Hematopoietic multipotent progenitor cell treated with erythropoietin and hydrocortisone succinate and interleukin-3 and kit ligand, for 6 days (in vitro differentiated cells): Measurements from ENCODE around the gene BTLA.
"Not testable (repeated sequence)": the region's sequence is repeated elsewhere in the genome, so short reads cannot be mapped to it uniquely, and the experiment has no call there.

ENCODE experiments used
- DNase-seq: peaks from one replicate; pipeline ENCODE4 v3.0.0-alpha.2; 2015

Gene BTLA

DNA sequence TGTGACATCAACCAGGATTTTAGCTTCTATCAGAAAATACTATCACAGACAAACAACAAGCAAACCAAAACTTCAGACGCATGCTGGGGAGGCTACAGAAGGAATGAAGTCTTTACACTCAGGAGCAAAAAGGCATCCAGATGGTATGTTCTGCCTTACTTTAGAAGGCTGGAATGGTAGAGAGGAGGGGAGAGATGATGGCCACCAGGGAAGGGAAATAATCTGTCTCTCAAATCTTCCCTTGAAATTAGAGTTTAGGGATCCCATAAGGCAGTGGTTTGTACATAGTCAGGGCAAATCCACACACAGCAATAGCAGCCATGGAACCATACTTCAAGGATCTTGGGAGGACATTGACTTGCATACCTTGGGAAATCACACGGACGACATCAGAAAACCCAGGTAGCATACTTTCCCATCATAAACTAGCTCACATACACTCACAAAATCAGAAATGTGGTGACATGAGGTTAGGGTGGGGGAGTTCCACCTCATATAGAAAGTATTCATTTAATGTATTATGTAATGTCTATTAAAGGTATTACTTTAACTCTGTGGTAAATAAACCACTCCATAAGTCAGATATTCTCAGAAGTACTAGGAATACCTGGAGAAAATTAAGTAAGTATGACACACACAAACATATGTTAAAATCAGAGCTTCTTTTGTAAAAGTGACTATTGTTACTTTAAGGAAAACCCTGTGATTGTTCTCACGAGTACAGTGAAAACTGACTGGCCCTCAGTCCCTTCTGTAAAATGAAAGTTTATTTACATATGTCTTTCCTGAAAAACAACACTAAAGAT lies 9.4 kb downstream of the BTLA start:
- DNase-seq, result no peak

DNA sequence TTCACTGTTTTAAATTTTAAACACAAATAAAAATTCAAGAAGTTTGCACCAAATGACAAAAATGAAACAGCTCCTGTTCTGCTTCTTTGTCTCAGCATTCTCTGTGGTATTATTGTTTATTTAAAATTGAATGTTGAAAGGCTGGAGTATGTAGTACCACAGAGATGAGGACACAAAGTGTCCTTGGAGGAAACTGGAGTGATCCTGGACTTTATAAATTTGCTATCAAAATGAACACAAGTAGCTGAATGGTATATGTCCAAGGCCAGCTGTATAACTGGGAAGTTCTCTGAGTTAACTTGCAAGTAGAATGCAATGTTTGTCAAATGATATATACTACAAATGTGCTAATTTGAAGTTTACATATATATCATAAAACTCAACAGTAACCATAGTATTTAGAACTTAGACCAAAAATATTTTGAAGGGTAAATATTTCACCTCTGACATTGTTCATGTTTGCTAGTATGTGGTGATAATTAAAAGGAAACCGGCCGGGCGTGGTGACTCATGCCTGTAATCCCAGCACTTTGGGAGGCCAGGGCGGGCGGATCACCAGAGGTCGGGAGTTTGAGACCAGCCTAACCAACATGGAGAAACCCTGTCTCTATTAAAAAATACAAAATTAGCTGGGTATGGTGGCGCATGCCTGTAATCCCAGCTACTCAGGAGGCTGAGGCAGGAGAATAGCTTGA lies 12.3 kb downstream of the BTLA start:
- DNase-seq, result no peak

DNA sequence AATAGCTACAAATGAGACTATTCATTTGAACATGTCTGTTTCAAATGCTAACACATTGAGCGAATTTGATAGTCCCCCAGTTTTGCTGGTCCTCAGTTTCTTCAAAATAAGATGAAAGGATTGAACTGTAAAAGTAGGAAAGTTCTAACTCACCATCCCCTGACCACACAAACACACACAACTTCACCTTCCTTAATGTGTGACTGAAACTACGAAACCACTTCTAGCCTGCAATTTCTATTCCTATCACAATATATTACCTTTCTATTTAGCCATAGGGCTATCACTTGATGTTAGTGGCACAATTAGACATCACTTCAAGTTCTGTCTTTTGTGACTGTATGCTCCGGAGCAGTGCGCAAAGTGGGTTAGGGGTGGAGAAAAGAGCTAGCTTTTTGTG lies 14.9 kb downstream of the BTLA start:
- DNase-seq, result no peak

DNA sequence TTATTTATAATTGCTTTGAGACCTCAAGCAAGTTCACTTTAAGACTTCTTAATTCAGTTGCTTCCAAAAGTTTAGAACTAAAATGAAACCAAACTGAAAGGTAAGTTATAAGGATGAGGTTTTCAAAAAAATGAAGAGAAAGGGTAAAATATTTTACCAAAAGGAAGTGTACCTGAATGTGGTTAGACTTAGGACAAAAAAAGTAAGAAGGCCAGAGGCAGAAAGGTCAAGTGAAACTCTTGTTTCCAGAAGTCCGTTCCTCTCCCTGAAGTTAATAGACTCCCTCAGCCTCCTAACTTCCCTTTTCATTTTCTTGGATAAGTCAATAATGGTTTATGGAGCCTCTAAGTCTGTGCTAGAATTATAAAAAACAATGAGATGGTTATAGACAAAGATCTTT lies 16.6 kb downstream of the BTLA start:
- DNase-seq, result no peak

DNA sequence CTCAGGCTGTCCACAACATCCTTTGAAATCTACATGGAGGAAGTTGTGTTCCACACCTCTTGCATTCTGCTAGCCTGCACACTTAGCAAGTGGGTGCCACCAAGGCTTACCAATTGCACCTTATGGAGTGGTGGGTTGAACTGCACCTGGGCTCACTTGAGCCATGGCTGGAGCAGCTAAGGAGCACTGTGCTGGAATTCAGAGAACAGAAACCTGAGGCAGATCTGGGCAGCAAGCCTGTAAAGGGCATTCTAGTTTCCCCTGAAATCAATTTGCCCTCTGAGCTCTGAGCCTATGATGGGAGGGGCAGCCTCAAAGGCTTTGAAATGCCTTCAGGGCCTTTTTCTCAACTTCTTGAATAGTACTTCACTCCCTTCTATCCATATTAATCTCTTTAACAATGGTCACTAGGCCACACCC lies 18.0 kb downstream of the BTLA start:
- DNase-seq, result no peak

DNA sequence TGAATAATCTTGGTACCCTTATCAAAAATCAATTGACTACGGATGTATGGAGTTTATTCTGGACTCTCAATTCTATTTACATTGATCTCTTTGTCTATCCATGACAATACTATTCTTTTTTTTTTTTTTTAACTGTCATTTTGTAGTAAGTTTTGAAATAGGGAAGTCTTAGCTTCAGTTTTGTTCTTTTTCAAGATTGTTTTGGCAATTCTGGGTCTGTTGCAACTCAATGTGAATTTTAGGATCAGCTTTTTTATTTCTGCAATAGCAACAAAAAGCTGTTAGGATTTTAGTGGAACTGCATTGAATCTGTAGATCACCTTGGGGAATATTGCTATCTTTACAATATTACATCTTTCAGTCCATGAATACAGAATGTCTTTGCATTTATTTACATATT lies 21.4 kb downstream of the BTLA start:
- peak; percentile 23 for DNase-seq

DNA sequence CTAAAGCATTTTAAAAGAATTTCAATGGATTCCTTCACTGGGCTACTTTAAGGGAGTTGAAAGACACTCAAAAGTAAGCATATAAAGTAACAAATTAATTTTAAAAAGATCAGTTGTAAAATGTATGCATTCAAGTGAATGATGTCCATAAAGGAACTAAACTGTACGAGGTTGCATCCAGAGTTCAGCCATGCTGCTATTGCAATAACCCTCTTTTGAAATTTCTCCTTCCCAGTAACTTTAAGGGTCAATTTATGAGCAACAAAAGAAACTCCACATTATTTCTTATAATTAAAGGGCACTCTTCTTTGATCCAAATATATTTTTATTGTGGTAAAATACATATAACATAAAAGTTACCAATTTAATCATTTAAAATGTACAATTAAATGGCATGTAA lies 22.9 kb downstream of the BTLA start:
- DNase-seq, result no peak

DNA sequence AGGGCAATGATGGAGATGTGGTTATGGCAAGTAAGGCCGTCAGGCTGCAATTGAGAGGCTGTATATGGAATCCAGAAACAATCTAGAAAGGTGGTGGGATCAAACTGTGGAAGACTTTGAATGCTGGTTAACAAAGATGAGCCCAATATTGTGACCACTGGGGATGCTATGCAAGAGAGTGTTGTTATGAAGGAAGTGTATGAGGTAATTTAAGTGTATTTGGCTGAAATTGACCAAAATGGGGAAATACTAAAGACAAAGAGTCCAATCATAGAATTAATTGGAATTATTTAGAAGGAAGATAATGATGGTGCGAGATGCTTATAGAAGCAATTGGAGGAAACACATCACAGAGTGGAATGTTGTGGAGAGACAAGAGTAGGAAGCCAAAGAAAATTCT lies 24.5 kb downstream of the BTLA start:
- no peak for DNase-seq

DNA sequence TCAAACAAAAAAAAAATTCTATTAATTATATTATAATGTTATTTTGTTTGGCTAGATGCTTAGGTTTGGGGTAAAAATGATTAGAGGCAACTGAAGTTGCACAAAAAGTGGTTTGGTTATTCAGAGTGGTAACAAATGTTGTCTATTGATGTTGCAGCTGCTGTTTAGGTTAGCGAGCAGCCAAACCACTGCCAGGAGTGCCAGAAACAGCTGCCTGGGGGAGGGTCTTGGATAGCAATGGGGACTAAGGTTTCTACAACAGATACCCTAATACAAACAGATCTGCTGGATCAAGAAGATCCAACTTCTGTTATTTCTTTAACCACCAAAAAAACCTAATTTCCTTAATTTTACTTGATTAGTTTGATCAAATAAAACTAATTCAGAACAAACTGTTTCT lies 26.6 kb downstream of the BTLA start:
- DNase-seq, result no peak

GRCh38 chr3:112471596-112472325 lies 27.5 kb downstream of the BTLA start:
- no peak for DNase-seq

DNA sequence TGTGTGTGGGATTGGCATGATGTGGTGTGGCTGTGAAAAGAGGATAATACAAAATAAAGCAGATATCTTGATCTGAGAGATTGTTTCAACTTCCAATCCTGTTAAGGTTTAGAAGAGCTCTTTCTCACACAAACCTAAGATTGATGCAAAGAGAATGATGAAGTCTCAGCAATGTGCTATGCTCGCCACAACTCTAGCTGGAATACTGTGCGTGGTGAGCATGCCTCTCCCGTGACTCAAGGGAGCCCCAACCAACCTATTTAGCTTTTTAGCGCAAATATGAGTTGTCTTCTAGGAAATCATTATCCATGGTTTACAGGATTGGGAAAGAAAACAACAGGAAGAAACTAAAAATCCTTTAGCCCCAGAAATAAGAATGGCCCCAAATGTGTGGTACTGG lies 28.5 kb downstream of the BTLA start:
- no peak for DNase-seq

DNA sequence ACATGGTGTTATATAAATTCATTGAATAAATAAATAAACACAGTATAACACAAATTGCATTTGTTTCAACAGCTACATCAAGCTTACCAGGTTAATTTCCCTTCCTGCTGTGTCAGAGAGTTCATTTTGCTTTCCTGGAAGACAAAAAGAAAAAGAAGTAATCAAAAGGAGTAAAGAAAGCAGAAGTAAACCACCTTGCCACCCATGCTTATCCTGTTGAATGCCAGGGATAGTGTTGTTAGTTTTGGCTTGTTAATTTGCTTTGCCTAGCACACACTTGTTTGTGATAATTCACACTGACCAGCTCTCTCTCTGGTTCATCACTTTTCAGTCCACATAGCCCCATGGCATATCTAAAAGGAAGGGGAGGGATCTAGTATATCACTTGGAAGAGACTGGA lies 29.6 kb downstream of the BTLA start:
- no peak for DNase-seq

DNA sequence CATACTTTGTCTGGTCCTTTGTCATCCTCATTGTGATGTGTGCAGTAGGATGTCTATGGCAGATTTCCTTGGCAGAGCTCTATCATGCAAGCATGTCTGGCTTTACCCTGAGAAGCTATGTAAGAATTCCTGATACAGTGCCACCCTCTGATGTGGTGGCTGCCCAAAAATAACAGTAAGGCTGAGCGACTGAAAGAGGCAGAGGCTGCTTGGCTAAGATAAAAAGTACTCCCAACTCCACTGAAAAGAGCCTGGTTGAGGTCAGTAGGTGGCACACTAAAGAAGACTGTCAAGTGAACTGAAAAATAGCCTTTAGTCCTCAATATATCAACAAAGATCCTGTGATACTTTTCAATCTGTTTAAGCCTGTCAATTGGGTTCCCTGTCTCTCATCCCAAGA lies 31.7 kb downstream of the BTLA start:
- peak; percentile 27 for DNase-seq

- no peak for DNase-seq
These were observed 33.3 kb downstream of the BTLA start for GRCh38 chr3:112466020-112466419.

DNA sequence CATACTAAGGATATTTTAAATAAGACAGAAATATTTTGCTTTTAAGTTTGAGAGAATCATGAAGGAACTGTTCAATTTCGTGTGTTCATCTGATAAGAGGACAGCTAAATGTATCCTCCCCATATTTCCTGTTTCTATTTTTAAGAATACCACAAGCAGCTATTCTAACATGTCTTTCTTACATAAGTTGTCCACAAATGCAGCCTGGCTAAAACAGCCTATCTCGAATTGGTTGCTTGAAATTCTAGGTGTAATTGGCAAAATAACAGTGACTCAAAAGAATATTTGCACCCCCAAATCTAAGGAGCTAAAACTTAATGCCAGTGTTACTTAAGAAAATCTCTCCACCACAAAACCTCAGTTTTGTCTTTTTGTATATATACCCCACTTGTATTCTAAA lies 35.0 kb downstream of the BTLA start:
- peak; percentile 65 for DNase-seq

- DNase-seq, result no peak
These were observed 36.0 kb downstream of the BTLA start for GRCh38 chr3:112463250-112463649.

GRCh38 chr3:112461787-112462186 lies 37.5 kb downstream of the BTLA start:
- DNase-seq, result not testable (repeated sequence)

GRCh38 chr3:112460519-112461195 lies 38.6 kb downstream of the BTLA start:
- DNase-seq, result no peak

DNA sequence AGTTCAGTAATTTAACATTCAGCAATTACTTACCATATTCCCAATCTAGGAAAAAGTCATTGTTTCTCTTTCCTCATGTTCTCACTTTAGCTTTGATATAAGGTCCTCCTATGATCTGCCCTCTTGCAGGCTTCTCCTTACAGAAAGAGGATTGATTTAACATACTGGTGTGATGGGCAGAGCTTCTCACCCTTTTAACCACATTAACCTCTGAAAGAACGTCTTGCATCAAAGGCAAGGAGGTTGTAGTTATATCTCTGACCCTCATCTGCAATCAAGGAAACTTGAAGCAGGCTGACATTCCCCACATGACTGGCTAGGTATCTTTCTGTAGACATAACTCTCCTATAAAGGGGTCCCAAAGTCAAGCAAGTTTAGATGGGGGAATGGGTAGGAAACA lies 39.5 kb downstream of the BTLA start:
- DNase-seq, result peak; percentile 38

GRCh38 chr3:112456147-112456546 lies 43.1 kb downstream of the BTLA start:
- DNase-seq, result no peak

DNA sequence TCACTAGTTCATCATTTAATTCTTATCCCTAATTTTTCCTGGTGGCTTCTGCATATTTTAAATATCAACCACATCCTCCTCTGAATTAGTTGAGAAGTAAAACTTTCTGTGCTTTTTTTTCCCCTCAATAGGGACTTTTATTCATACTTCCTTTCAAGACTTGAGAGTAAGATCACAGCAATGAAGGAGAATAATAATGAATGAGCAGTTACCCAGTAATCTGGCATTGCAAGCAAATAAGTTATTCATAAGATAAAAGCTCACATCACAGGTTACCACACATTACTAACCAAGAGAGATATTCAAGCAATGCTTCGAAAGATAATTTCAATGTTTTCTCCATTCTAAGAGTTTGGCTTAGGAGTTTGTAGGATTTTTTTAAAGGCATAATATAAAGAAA lies 50.3 kb downstream of the BTLA start:
- DNase-seq, result no peak

- DNase-seq, result peak; percentile 26
These were observed 52.9 kb downstream of the BTLA start for GRCh38 chr3:112446343-112446742.

DNA sequence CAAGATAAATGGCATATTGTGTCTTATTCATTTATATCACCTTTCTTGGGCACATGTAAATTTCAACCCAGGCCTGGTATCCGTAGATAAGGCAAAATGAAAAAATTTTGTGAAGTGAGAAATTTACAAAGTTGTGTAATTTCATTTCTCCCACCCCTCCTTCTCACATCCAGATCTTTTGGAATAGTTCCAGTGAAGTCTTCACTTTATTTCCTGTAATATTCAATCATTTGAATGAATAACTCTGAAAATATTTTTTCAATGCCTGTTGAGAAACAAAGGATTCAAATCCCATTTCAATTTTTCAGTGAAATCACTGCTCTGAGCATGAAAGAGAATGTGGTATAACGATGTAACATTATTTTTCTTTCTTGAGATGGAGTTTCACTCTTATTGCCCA lies 53.4 kb downstream of the BTLA start:
- DNase-seq, result no peak
